ENCODE measurements around the gene GPC6. TPM values are rescaled to one million over a fixed set of nuclear protein-coding genes. Genes with fewer than 3 reads are reported as not detected.

Gene GPC6
- total and polyA plus RNA-seq, 2 donors (not counting 1 experiment from before 2014, with no cell fraction given): not detected

- CTCF ChIA-PET: no interaction called here
- TF ChIP-seq EZH2 (IDR thresholded peaks at IDR 0.05; ENCODE audit: borderline replicate concordance, insufficient read depth, low read depth, low read length, poor library complexity, severe bottlenecking): no peak
- TF ChIP-seq CTCF (IDR thresholded peaks at IDR 0.05): no peak
- no peaks in the 10 kb centered on the region for H3K9me3 Mint-ChIP-seq (ENCODE audit: insufficient read depth)
Observed at GRCh38 chr13:93589788-93590187, 363.2 kb downstream of the GPC6 start.

GRCh38 chr13:93603043-93603442 is 376.4 kb downstream of the GPC6 start:
- TF ChIP-seq EZH2 (IDR thresholded peaks at IDR 0.05; ENCODE audit: borderline replicate concordance, insufficient read depth, low read depth, low read length, poor library complexity, severe bottlenecking) (no peak), CTCF (IDR thresholded peaks at IDR 0.05) (no peak)
- POLR2A ChIA-PET: no interaction called here
- H4K20me1 ChIP-seq (ENCODE audit: control insufficient read depth, insufficient read depth, low read length, poor library complexity, severe bottlenecking): no peaks in the 10 kb centered on the region
- WGBS (ENCODE audit: insufficient coverage): 100% methylated on average over 1 of the region's 2 CpGs
- no peak overlapping the region for H3K27ac ChIP-seq (ENCODE audit: low read length in 2 of 2)
- intact Hi-C loops (cut with micrococcal nuclease): no loop called here
- no peak overlapping the region for H3K4me3 Mint-ChIP-seq
- H3K27ac Mint-ChIP-seq: no peak overlapping the region
- H3K9ac ChIP-seq (ENCODE audit: low read length): no peak overlapping the region
- H3K27me3 Mint-ChIP-seq: no peaks in the 10 kb centered on the region
- H2AFZ ChIP-seq (ENCODE audit: insufficient read depth, low read depth, low read length, poor library complexity, severe bottlenecking): no peak overlapping the region
- CTCF ChIA-PET: no interaction called here
- no peak overlapping the region for H3K4me2 ChIP-seq (replicated peaks; ENCODE audit: low read depth, low read length, poor library complexity, severe bottlenecking)
- H3K36me3 ChIP-seq (replicated peaks in 1 of 2; ENCODE audit: control extremely low read depth in 1 of 2, control insufficient read depth in 1 of 2, extremely low read depth in 1 of 2, insufficient read depth in 2 of 2, low read length in 1 of 2): no peaks in the 10 kb centered on the region
- H3K9me3 Mint-ChIP-seq (ENCODE audit: insufficient read depth): peaks cover 4% of the 10 kb centered on the region
- H3K9me3 ChIP-seq (ENCODE audit: control extremely low read depth in 1 of 3, control insufficient read depth in 2 of 3, insufficient read depth in 1 of 3, low read length in 2 of 3): no peaks in the 10 kb centered on the region
- H3K27me3 ChIP-seq (replicated peaks in 1 of 4; ENCODE audit: control extremely low read depth in 1 of 4, control insufficient read depth in 3 of 4, insufficient read depth in 4 of 4, low read length in 3 of 4): no peaks in the 10 kb centered on the region
- ATAC-seq (ENCODE audit: low read depth) (no peak), DNase-seq (no peak)
- H3K4me3 ChIP-seq (ENCODE audit: control extremely low read depth in 1 of 5, extremely low read depth in 1 of 5, insufficient read depth in 1 of 5, low read depth in 2 of 5, low read length in 4 of 5): no peak overlapping the region
- H3K4me1 ChIP-seq (ENCODE audit: control insufficient read depth in 2 of 2, insufficient read depth in 2 of 2, low read length in 2 of 2): no peaks in the 10 kb centered on the region
- no peaks in the 10 kb centered on the region for H3K79me2 ChIP-seq (ENCODE audit: control insufficient read depth, insufficient read depth, low read length)
- H3K4me1 Mint-ChIP-seq: no peaks in the 10 kb centered on the region

More at GRCh38 chr13:93589788-93590187, 363.2 kb downstream of the GPC6 start:
- Histone ChIP-seq H3K4me1 (ENCODE audit: control insufficient read depth in 2 of 2, insufficient read depth in 2 of 2, low read length in 2 of 2) (no peaks in the 10 kb centered on the region), H3K36me3 (replicated peaks in 1 of 2; ENCODE audit: control extremely low read depth in 1 of 2, control insufficient read depth in 1 of 2, extremely low read depth in 1 of 2, insufficient read depth in 2 of 2, low read length in 1 of 2) (no peaks in the 10 kb centered on the region), H3K9me3 (ENCODE audit: control extremely low read depth in 1 of 3, control insufficient read depth in 2 of 3, insufficient read depth in 1 of 3, low read length in 2 of 3) (no peaks in the 10 kb centered on the region), H3K4me2 (replicated peaks; ENCODE audit: low read depth, low read length, poor library complexity, severe bottlenecking) (no peak overlapping the region), H3K27ac (ENCODE audit: low read length in 2 of 2) (no peak overlapping the region), H3K4me3 (ENCODE audit: control extremely low read depth in 1 of 5, extremely low read depth in 1 of 5, insufficient read depth in 1 of 5, low read depth in 2 of 5, low read length in 4 of 5) (no peak overlapping the region), H3K9ac (ENCODE audit: low read length) (no peak overlapping the region), H2AFZ (ENCODE audit: insufficient read depth, low read depth, low read length, poor library complexity, severe bottlenecking) (no peak overlapping the region), H3K79me2 (ENCODE audit: control insufficient read depth, insufficient read depth, low read length) (no peaks in the 10 kb centered on the region), H3K27me3 (replicated peaks in 1 of 4; ENCODE audit: control extremely low read depth in 1 of 4, control insufficient read depth in 3 of 4, insufficient read depth in 4 of 4, low read length in 3 of 4) (no peaks in the 10 kb centered on the region), H4K20me1 (ENCODE audit: control insufficient read depth, insufficient read depth, low read length, poor library complexity, severe bottlenecking) (no peaks in the 10 kb centered on the region)
- DNase-seq (no peak), ATAC-seq (ENCODE audit: low read depth) (no peak)
- POLR2A ChIA-PET: no interaction called here
- H3K4me1 Mint-ChIP-seq: no peaks in the 10 kb centered on the region
- no peak overlapping the region for H3K27ac Mint-ChIP-seq
- no peak overlapping the region for H3K4me3 Mint-ChIP-seq
- no peaks in the 10 kb centered on the region for H3K27me3 Mint-ChIP-seq
- intact Hi-C loops (cut with micrococcal nuclease): no loop called here

Measured in B cell (primary cell).